ENCODE results near the gene REXO1. TPM values are rescaled to one million over a fixed set of nuclear protein-coding genes. Genes with fewer than 3 reads are reported as not detected.

The REXO1 gene
- total and polyA plus RNA-seq, 9 of the 15 experiments (the other 6 are each of a cell fraction or from before 2014, with no cell fraction given), result 0.04 to 63.3 (median 15.8) TPM

GRCh38 chr19:1825909-1826556 is 22.2 kb downstream of the REXO1 start (continued):
- TF ChIP-seq ZNF592 (IDR thresholded peaks at IDR 0.05) (peak; percentile 53; the same call in 1 of the 2 replicates), RFX5 (IDR thresholded peaks at IDR 0.05; ENCODE audit: low read depth, low read length) (no peak), CREB1 (IDR thresholded peaks at IDR 0.05) (no peak), CREB1 (CRISPR knock-in tag; IDR thresholded peaks at IDR 0.05) (no peak), ETV1 (tag; conservative IDR thresholded peaks at IDR 0.05; ENCODE audit: low read depth) (no peak; the same call in 1 of the 2 replicates), MTA1 (IDR thresholded peaks at IDR 0.05; ENCODE audit: borderline replicate concordance) (peak; percentile 64), HDAC3 (IDR thresholded peaks at IDR 0.05; ENCODE audit: borderline replicate concordance, partially characterized antibody) (no peak), GABPB1 (CRISPR knock-in tag; IDR thresholded peaks at IDR 0.05) (peak; percentile 65), HBP1 (CRISPR knock-in tag; IDR thresholded peaks at IDR 0.05) (0 out of 2 replicates have a peak, but pooled peaks have one; percentile 17), NCOR1 (IDR thresholded peaks at IDR 0.05) (peak; percentile 31; the same call in 1 of the 2 replicates), XRCC5 (IDR thresholded peaks at IDR 0.05; ENCODE audit: low read depth, low read length) (peak; percentile 52; the same call in 1 of the 2 replicates), EHMT2 (IDR thresholded peaks at IDR 0.05) (no peak), HNRNPL (IDR thresholded peaks at IDR 0.05; ENCODE audit: low read depth, low read length) (no peak), POLR2G (IDR thresholded peaks at IDR 0.05; ENCODE audit: low read depth, low read length) (peak; percentile 67), NUFIP1 (IDR thresholded peaks at IDR 0.05; ENCODE audit: partially characterized antibody) (no peak), ZNF431 (CRISPR knock-in tag; IDR thresholded peaks at IDR 0.05) (no peak), ZNF589 (CRISPR knock-in tag; IDR thresholded peaks at IDR 0.05; ENCODE audit: low read depth) (no peak), EP400 (IDR thresholded peaks at IDR 0.05) (peak; percentile 67; the same call in 1 of the 2 replicates)
- TF ChIP-seq, protein P1, sequence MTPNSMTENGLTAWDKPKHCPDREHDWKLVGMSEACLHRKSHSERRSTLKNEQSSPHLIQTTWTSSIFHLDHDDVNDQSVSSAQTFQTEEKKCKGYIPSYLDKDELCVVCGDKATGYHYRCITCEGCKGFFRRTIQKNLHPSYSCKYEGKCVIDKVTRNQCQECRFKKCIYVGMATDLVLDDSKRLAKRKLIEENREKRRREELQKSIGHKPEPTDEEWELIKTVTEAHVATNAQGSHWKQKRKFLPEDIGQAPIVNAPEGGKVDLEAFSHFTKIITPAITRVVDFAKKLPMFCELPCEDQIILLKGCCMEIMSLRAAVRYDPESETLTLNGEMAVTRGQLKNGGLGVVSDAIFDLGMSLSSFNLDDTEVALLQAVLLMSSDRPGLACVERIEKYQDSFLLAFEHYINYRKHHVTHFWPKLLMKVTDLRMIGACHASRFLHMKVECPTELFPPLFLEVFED (CRISPR knock-in tag; conservative IDR thresholded peaks at IDR 0.05), result 0 out of 2 replicates have a peak, but pooled peaks have one; percentile 35
- TF ChIP-seq, protein P2, sequence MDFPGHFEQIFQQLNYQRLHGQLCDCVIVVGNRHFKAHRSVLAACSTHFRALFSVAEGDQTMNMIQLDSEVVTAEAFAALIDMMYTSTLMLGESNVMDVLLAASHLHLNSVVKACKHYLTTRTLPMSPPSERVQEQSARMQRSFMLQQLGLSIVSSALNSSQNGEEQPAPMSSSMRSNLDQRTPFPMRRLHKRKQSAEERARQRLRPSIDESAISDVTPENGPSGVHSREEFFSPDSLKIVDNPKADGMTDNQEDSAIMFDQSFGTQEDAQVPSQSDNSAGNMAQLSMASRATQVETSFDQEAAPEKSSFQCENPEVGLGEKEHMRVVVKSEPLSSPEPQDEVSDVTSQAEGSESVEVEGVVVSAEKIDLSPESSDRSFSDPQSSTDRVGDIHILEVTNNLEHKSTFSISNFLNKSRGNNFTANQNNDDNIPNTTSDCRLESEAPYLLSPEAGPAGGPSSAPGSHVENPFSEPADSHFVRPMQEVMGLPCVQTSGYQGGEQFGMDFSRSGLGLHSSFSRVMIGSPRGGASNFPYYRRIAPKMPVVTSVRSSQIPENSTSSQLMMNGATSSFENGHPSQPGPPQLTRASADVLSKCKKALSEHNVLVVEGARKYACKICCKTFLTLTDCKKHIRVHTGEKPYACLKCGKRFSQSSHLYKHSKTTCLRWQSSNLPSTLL (IDR thresholded peaks at IDR 0.05), result peak; percentile 59; the same call in 1 of the 2 replicates

All from K562 (cell line).